H9 (cell line): ENCODE measurements around the gene DGLUCY. TPM values are rescaled to one million over a fixed set of nuclear protein-coding genes. Genes with fewer than 3 reads are reported as not detected.
A peak's percentile ranks its signal among the peaks of the same experiment; 100 is the strongest.

Experiments used
- DNase-seq: peaks from one replicate; pipeline ENCODE4 v3.0.0-alpha.2; 2017
- H2AFZ ChIP-seq: one replicate; pipeline ENCODE4 v1.6.1; 2013; ENCODE audit warnings: mild to moderate bottlenecking, low read length, control low read depth, moderate library complexity
- H2AK5ac ChIP-seq: 2 replicates; pipeline ENCODE4 v1.6.1; 2013; ENCODE audit warnings: low read length, control low read depth, mixed read lengths; ENCODE audit not compliant: insufficient read length
- H2BK120ac ChIP-seq: one replicate; pipeline ENCODE4 v1.6.1; 2013; ENCODE audit warnings: low read depth, mild to moderate bottlenecking, low read length, control low read depth, inconsistent platforms; ENCODE audit not compliant: poor library complexity, severe bottlenecking
- H2BK12ac ChIP-seq: 2 replicates; pipeline ENCODE4 v1.6.1; 2013; ENCODE audit warnings: low read length, control low read depth, mixed read lengths, low read depth; ENCODE audit not compliant: insufficient read length
- H2BK15ac ChIP-seq: 2 replicates; pipeline ENCODE4 v1.6.1; 2013; ENCODE audit warnings: low read depth, low read length, control low read depth
- H2BK20ac ChIP-seq: one replicate; pipeline ENCODE4 v1.6.1; 2013; ENCODE audit warnings: low read depth, mild to moderate bottlenecking, low read length, control low read depth, inconsistent platforms; ENCODE audit not compliant: poor library complexity, severe bottlenecking
- H2BK5ac ChIP-seq: 2 replicates; pipeline ENCODE4 v1.6.1; 2013; ENCODE audit warnings: low read length, control low read depth, mixed read lengths; ENCODE audit not compliant: insufficient read length
- H3K14ac ChIP-seq: 2 replicates; pipeline ENCODE4 v1.6.1; 2013; ENCODE audit warnings: low read length, control low read depth; ENCODE audit not compliant: insufficient read depth
- H3K18ac ChIP-seq: 2 replicates; pipeline ENCODE4 v1.6.1; 2013; ENCODE audit warnings: low read depth, mild to moderate bottlenecking, mixed read lengths, low read length, control low read depth; ENCODE audit not compliant: insufficient read length
- H3K23ac ChIP-seq: 2 replicates; pipeline ENCODE4 v1.6.1; 2013; ENCODE audit warnings: low read length, control low read depth, mixed read lengths, low read depth; ENCODE audit not compliant: insufficient read length
- H3K23me2 ChIP-seq: 2 replicates; pipeline ENCODE4 v1.6.1; 2013; ENCODE audit warnings: low read depth, mild to moderate bottlenecking, mixed read lengths, low read length, control low read depth; ENCODE audit not compliant: insufficient read length, poor library complexity, severe bottlenecking
- H3K27ac ChIP-seq: 2 replicates; pipeline ENCODE4 v1.5.1; 2013; ENCODE audit warnings: low read length, control low read depth, mixed read lengths, low read depth; ENCODE audit not compliant: insufficient read length
- H3K27me3 ChIP-seq: 2 replicates; pipeline ENCODE4 v1.6.1; 2013; ENCODE audit warnings: low read length, control low read depth, inconsistent platforms; ENCODE audit not compliant: insufficient read depth
- H3K4ac ChIP-seq: 2 replicates; pipeline ENCODE4 v1.6.1; 2013; ENCODE audit warnings: low read depth, mild to moderate bottlenecking, control low read depth, inconsistent platforms, low read length, moderate library complexity
- H3K4me1 ChIP-seq: 2 replicates; pipeline ENCODE4 v1.6.1; 2013; ENCODE audit warnings: low read length, control low read depth, inconsistent platforms; ENCODE audit not compliant: insufficient read depth
- H3K4me2 ChIP-seq: 2 replicates; pipeline ENCODE4 v1.6.1; 2013; ENCODE audit warnings: low read length, control low read depth, mixed read lengths; ENCODE audit not compliant: insufficient read length, insufficient read depth
- H3K56ac ChIP-seq: 2 replicates; pipeline ENCODE4 v1.6.1; 2013; ENCODE audit warnings: low read depth, mild to moderate bottlenecking, mixed read lengths, low read length, control low read depth; ENCODE audit not compliant: insufficient read length
- H3K79me1 ChIP-seq: 2 replicates; pipeline ENCODE4 v1.6.1; 2013; ENCODE audit warnings: low read depth, mild to moderate bottlenecking, moderate library complexity, low read length, control low read depth, inconsistent platforms; ENCODE audit not compliant: insufficient read depth, poor library complexity, severe bottlenecking
- H3K79me2 ChIP-seq: 2 replicates; pipeline ENCODE4 v1.6.1; 2013; ENCODE audit warnings: low read length, control low read depth, inconsistent platforms; ENCODE audit not compliant: insufficient read depth
- H3K9ac ChIP-seq: 2 replicates; pipeline ENCODE4 v1.6.1; 2013; ENCODE audit warnings: low read length, control low read depth, mixed read lengths; ENCODE audit not compliant: insufficient read length; ENCODE audit errors: extremely low read depth
- H3K9me3 ChIP-seq: one replicate; pipeline ENCODE4 v1.6.1; 2013; ENCODE audit warnings: low read depth, low read length, inconsistent platforms; ENCODE audit not compliant: control insufficient read depth
- H3T11ph ChIP-seq: one replicate; pipeline ENCODE4 v1.6.1; 2013; ENCODE audit warnings: mild to moderate bottlenecking, low read length, control low read depth, inconsistent platforms
- H4K20me1 ChIP-seq: one replicate; pipeline ENCODE4 v1.6.1; 2013; ENCODE audit not compliant: control insufficient read depth, insufficient read length, insufficient read depth
- H4K5ac ChIP-seq: 2 replicates; pipeline ENCODE4 v1.6.1; 2013; ENCODE audit warnings: low read depth, mild to moderate bottlenecking, mixed read lengths, low read length, control low read depth; ENCODE audit not compliant: insufficient read length
- H4K8ac ChIP-seq: replicated peaks from 2 replicates; pipeline ENCODE4 v1.6.1; 2013; ENCODE audit warnings: low read length, control low read depth, mixed read lengths, low read depth; ENCODE audit not compliant: insufficient read length
- H4K91ac ChIP-seq: 2 replicates; pipeline ENCODE4 v1.6.1; 2013; ENCODE audit warnings: low read depth, mild to moderate bottlenecking, moderate library complexity, mixed read lengths, low read length, control low read depth; ENCODE audit not compliant: insufficient read length
- H3K27ac Mint-ChIP-seq, 3 experiments: 2 replicates in 2 of 3; 3 replicates in 1 of 3; pipeline ENCODE4 v1.8.0; 2020 to 2021; ENCODE audit warnings: mixed read lengths in 3 of 3, mild to moderate bottlenecking in 1 of 3, moderate library complexity in 1 of 3
- H3K27me3 Mint-ChIP-seq: 2 replicates; pipeline ENCODE4 v1.8.0; 2021; ENCODE audit warnings: low read depth, mild to moderate bottlenecking, moderate library complexity, mixed read lengths
- H3K36me3 Mint-ChIP-seq, 3 experiments: 2 replicates in 2 of 3; 3 replicates in 1 of 3; pipeline ENCODE4 v1.8.0; 2020 to 2021; ENCODE audit warnings: low read depth in 3 of 3, mixed read lengths in 3 of 3; ENCODE audit not compliant: insufficient read depth in 1 of 3
- H3K4me1 Mint-ChIP-seq, 2 experiments: 2 replicates each; pipeline ENCODE4 v1.8.0; 2020; ENCODE audit warnings: mixed read lengths in 2 of 2
- H3K4me3 Mint-ChIP-seq, 2 experiments: 2 replicates in 1 of 2; 3 replicates in 1 of 2; pipeline ENCODE4 v1.8.0; 2020 to 2021; ENCODE audit warnings: mild to moderate bottlenecking in 2 of 2, mixed read lengths in 2 of 2, moderate library complexity in 1 of 2
- H3K9me3 Mint-ChIP-seq, 2 experiments: 2 replicates in 1 of 2; 3 replicates in 1 of 2; pipeline ENCODE4 v1.8.0; 2020; ENCODE audit warnings: mild to moderate bottlenecking in 2 of 2, mixed read lengths in 2 of 2, moderate library complexity in 1 of 2
- CTCF ChIP-seq: fragments of 200-600 bp; sonication (generic); conservative IDR thresholded peaks from 3 replicates; pipeline ENCODE4 v1.8.0; 2021; ENCODE audit warnings: antibody characterized with exemption, mild to moderate bottlenecking
- WGBS: extraction: QIAGEN DNeasy Blood & Tissue Kit; methylation state at CpG from one replicate; pipeline ENCODE4 v1.1.7; 2013; ENCODE audit warnings: missing lambda C conversion rate, low lambda C conversion rate, mixed read lengths; ENCODE audit not compliant: insufficient read length; ENCODE audit errors: extremely low coverage; 5-methylcytosine and 5-hydroxymethylcytosine counted together
- total RNA-seq: library from RNA; stranded (reverse); gene quantifications from 2 replicates; pipeline ENCODE4 v1.2.1, GENCODE V29; 2021

Gene DGLUCY
- total RNA-seq, 1 experiment from 2014 or later = 29.6 TPM

- H3K27ac ChIP-seq = no peak overlapping the region
- Mint-ChIP-seq H3K27ac (peak overlapping the region in 2 of 3 experiments; percentile 17 to 22; a peak in 2 of 7 replicates), H3K9me3 (no peaks in the 10 kb centered on the region), H3K4me3 (no peak overlapping the region), H3K4me1 (peaks cover 7 to 10% of the 10 kb centered on the region in 2 experiments), H3K36me3 (peaks cover 0 to 24% (median 19%) of the 10 kb centered on the region in 3 experiments; a peak in 6 of 7 replicates), H3K27me3 (no peaks in the 10 kb centered on the region)
- no peak overlapping the region for H4K5ac ChIP-seq
- H2BK12ac ChIP-seq = no peak overlapping the region
- no peak overlapping the region for H3K18ac ChIP-seq
- no peak overlapping the region for H3T11ph ChIP-seq
- no peak overlapping the region for H2BK120ac ChIP-seq
- no peak overlapping the region for H2AK5ac ChIP-seq
- no peaks in the 10 kb centered on the region for H3K4me1 ChIP-seq
- no peak overlapping the region for H2BK5ac ChIP-seq
- H3K79me1 ChIP-seq = no peaks in the 10 kb centered on the region
- H2AFZ ChIP-seq = no peak overlapping the region
- H2BK20ac ChIP-seq = no peak overlapping the region
- no peak overlapping the region for H4K91ac ChIP-seq
- no peak overlapping the region for H3K9ac ChIP-seq
- H3K4me2 ChIP-seq = no peak overlapping the region
- no CpG with 5 or more reads among the region's 7 CpGs for WGBS
- H3K23me2 ChIP-seq = no peaks in the 10 kb centered on the region
- no peak overlapping the region for H3K14ac ChIP-seq
- H4K20me1 ChIP-seq = no peaks in the 10 kb centered on the region
- no peak overlapping the region for H3K23ac ChIP-seq
- H4K8ac ChIP-seq = no peak overlapping the region
- H3K56ac ChIP-seq = no peak overlapping the region
- H2BK15ac ChIP-seq = no peak overlapping the region
- no peak overlapping the region for H3K4ac ChIP-seq
- no peak for TF ChIP-seq CTCF
- DNase-seq = no peak
- no peaks in the 10 kb centered on the region for H3K9me3 ChIP-seq
- H3K79me2 ChIP-seq = no peaks in the 10 kb centered on the region
- no peaks in the 10 kb centered on the region for H3K27me3 ChIP-seq
These were observed 21.2 kb downstream of the DGLUCY start for GRCh38 chr14:91135039-91135438.
